ENCODE data around the gene PARG.

Gene PARG

GRCh38 chr10:49819234-49819958 is 122.4 kb downstream of the PARG start:
- no peaks in the 10 kb centered on the region for H3F3A ChIP-seq (ENCODE audit: insufficient read depth, low read length)
- H4K20me1 ChIP-seq (ENCODE audit: insufficient read depth, low read length): no peaks in the 10 kb centered on the region
- no peaks in the 10 kb centered on the region for H3K4me1 ChIP-seq (ENCODE audit: low read length)
- H3K9ac ChIP-seq (ENCODE audit: low read length): no peak overlapping the region
- H2AFZ ChIP-seq (ENCODE audit: low read length): no peak overlapping the region
- no peak overlapping the region for H3K27ac ChIP-seq (ENCODE audit: low read length)
- no peaks in the 10 kb centered on the region for H3K9me3 ChIP-seq (replicated peaks; ENCODE audit: insufficient read depth, low read length)
- no peaks in the 10 kb centered on the region for H3K79me2 ChIP-seq (ENCODE audit: low read length)
- no peak overlapping the region for H3K4me3 ChIP-seq (ENCODE audit: low read length)
- H3K36me3 ChIP-seq (replicated peaks; ENCODE audit: insufficient read depth, low read length): no peaks in the 10 kb centered on the region
- H3K9me2 ChIP-seq (replicated peaks; ENCODE audit: insufficient read depth, low read length): no peaks in the 10 kb centered on the region
- TF ChIP-seq EZH2 (optimal IDR thresholded peaks at IDR 0.05; ENCODE audit: low read depth, low read length): no peak
- TF ChIP-seq CTCF (IDR thresholded peaks at IDR 0.05; ENCODE audit: low read length): no peak
- TF ChIP-seq EZH2phosphoT487 (IDR thresholded peaks at IDR 0.05; ENCODE audit: low read length): no peak
- no peak overlapping the region for H3K4me2 ChIP-seq (ENCODE audit: low read depth, low read length)
- H3K27me3 ChIP-seq (replicated peaks; ENCODE audit: insufficient read depth, low read length): no peaks in the 10 kb centered on the region
- no peak for DNase-seq

GRCh38 chr10:49817845-49818244 is 124.0 kb downstream of the PARG start:
- Histone ChIP-seq H3F3A (ENCODE audit: insufficient read depth, low read length) (no peaks in the 10 kb centered on the region), H3K27me3 (replicated peaks; ENCODE audit: insufficient read depth, low read length) (no peaks in the 10 kb centered on the region), H3K27ac (ENCODE audit: low read length) (no peak overlapping the region), H3K9me3 (replicated peaks; ENCODE audit: insufficient read depth, low read length) (no peaks in the 10 kb centered on the region), H2AFZ (ENCODE audit: low read length) (no peak overlapping the region), H3K4me2 (ENCODE audit: low read depth, low read length) (no peak overlapping the region), H4K20me1 (ENCODE audit: insufficient read depth, low read length) (no peaks in the 10 kb centered on the region), H3K9ac (ENCODE audit: low read length) (no peak overlapping the region), H3K9me2 (replicated peaks; ENCODE audit: insufficient read depth, low read length) (no peaks in the 10 kb centered on the region), H3K36me3 (replicated peaks; ENCODE audit: insufficient read depth, low read length) (no peaks in the 10 kb centered on the region), H3K4me1 (ENCODE audit: low read length) (no peaks in the 10 kb centered on the region), H3K4me3 (ENCODE audit: low read length) (no peak overlapping the region), H3K79me2 (ENCODE audit: low read length) (no peaks in the 10 kb centered on the region)
- TF ChIP-seq EZH2phosphoT487 (IDR thresholded peaks at IDR 0.05; ENCODE audit: low read length) (no peak), CTCF (IDR thresholded peaks at IDR 0.05; ENCODE audit: low read length) (no peak), EZH2 (optimal IDR thresholded peaks at IDR 0.05; ENCODE audit: low read depth, low read length) (no peak)
- no peak for DNase-seq

DNA sequence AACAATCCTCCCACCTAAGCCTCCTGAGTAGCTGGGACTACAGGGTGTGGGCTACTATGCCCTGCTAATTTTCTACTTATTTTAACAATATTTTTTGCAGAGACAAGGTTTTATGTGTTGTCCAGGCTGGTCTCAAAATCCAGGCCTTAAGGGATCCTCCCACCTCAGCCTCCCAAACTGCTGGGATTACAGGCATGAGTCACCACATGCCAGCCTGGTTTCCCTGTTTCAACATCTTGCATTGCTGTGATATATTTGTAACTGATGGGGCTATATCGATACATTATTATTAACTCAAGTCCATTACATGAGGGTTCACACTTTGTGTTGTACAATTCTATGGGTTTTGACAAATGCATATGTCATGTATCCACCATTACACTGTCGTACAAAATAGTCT is 137.8 kb downstream of the PARG start:
- H3K27ac ChIP-seq (ENCODE audit: low read length): no peak overlapping the region
- no peak overlapping the region for H3K4me3 ChIP-seq (ENCODE audit: low read length)
- no peaks in the 10 kb centered on the region for H3K9me2 ChIP-seq (replicated peaks; ENCODE audit: insufficient read depth, low read length)
- no peak for TF ChIP-seq CTCF (IDR thresholded peaks at IDR 0.05; ENCODE audit: low read length)
- TF ChIP-seq EZH2phosphoT487 (IDR thresholded peaks at IDR 0.05; ENCODE audit: low read length): no peak
- TF ChIP-seq EZH2 (optimal IDR thresholded peaks at IDR 0.05; ENCODE audit: low read depth, low read length): no peak
- H2AFZ ChIP-seq (ENCODE audit: low read length): no peak overlapping the region
- H3K27me3 ChIP-seq (replicated peaks; ENCODE audit: insufficient read depth, low read length): no peaks in the 10 kb centered on the region
- H4K20me1 ChIP-seq (ENCODE audit: insufficient read depth, low read length): no peaks in the 10 kb centered on the region
- no peaks in the 10 kb centered on the region for H3K36me3 ChIP-seq (replicated peaks; ENCODE audit: insufficient read depth, low read length)
- no peaks in the 10 kb centered on the region for H3K4me1 ChIP-seq (ENCODE audit: low read length)
- H3K9ac ChIP-seq (ENCODE audit: low read length): no peak overlapping the region
- no peaks in the 10 kb centered on the region for H3K9me3 ChIP-seq (replicated peaks; ENCODE audit: insufficient read depth, low read length)
- H3K4me2 ChIP-seq (ENCODE audit: low read depth, low read length): no peak overlapping the region
- H3F3A ChIP-seq (ENCODE audit: insufficient read depth, low read length): no peaks in the 10 kb centered on the region
- DNase-seq: no peak
- no peaks in the 10 kb centered on the region for H3K79me2 ChIP-seq (ENCODE audit: low read length)

Measured in MM.1S (cell line).